Fibroblast of villous mesenchyme (primary cell): ENCODE measurements around the gene CLIC3. TPM values are rescaled to one million over a fixed set of nuclear protein-coding genes. Genes with fewer than 3 reads are reported as not detected.

Experiments used
- DNase-seq: peaks from one replicate; pipeline ENCODE4 v3.0.0-alpha.2; 2010; ENCODE audit warnings: low read depth
- H3K4me3 ChIP-seq: 2 replicates; pipeline ENCODE4 v1.5.1; 2011; ENCODE audit warnings: low read depth, mild to moderate bottlenecking, low read length
- total RNA-seq: library from RNA; depleted of rRNA; stranded (reverse); fragments of >200 nt; gene quantifications from 2 replicates; pipeline ENCODE4 v1.2.3, GENCODE V29; 2012
- TF ChIP-seq, protein P1 (sequence below): IDR thresholded peaks from 2 replicates; pipeline ENCODE4 v1.5.1; 2012; ENCODE audit warnings: low read depth, mild to moderate bottlenecking, low read length; ENCODE audit not compliant: insufficient read depth

Gene CLIC3
- total RNA-seq, 1 donor = 43.2 TPM

- H3K4me3 ChIP-seq = no peak overlapping the region
- no peak for DNase-seq
- TF ChIP-seq, protein P1, sequence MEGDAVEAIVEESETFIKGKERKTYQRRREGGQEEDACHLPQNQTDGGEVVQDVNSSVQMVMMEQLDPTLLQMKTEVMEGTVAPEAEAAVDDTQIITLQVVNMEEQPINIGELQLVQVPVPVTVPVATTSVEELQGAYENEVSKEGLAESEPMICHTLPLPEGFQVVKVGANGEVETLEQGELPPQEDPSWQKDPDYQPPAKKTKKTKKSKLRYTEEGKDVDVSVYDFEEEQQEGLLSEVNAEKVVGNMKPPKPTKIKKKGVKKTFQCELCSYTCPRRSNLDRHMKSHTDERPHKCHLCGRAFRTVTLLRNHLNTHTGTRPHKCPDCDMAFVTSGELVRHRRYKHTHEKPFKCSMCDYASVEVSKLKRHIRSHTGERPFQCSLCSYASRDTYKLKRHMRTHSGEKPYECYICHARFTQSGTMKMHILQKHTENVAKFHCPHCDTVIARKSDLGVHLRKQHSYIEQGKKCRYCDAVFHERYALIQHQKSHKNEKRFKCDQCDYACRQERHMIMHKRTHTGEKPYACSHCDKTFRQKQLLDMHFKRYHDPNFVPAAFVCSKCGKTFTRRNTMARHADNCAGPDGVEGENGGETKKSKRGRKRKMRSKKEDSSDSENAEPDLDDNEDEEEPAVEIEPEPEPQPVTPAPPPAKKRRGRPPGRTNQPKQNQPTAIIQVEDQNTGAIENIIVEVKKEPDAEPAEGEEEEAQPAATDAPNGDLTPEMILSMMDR = no peak
These were observed 34.5 kb upstream of the CLIC3 start for GRCh38 chr9:137030538-137031527.

GRCh38 chr9:137030006-137030405 is 33.6 kb upstream of the CLIC3 start:
- no peak for DNase-seq
- TF ChIP-seq, protein P1 = no peak
- H3K4me3 ChIP-seq = no peak overlapping the region

GRCh38 chr9:137029058-137029936 is 32.9 kb upstream of the CLIC3 start:
- TF ChIP-seq, protein P1 = peak; percentile 93
- DNase-seq = peak; percentile 61
- peak overlapping the region; percentile 65 for H3K4me3 ChIP-seq

DNA sequence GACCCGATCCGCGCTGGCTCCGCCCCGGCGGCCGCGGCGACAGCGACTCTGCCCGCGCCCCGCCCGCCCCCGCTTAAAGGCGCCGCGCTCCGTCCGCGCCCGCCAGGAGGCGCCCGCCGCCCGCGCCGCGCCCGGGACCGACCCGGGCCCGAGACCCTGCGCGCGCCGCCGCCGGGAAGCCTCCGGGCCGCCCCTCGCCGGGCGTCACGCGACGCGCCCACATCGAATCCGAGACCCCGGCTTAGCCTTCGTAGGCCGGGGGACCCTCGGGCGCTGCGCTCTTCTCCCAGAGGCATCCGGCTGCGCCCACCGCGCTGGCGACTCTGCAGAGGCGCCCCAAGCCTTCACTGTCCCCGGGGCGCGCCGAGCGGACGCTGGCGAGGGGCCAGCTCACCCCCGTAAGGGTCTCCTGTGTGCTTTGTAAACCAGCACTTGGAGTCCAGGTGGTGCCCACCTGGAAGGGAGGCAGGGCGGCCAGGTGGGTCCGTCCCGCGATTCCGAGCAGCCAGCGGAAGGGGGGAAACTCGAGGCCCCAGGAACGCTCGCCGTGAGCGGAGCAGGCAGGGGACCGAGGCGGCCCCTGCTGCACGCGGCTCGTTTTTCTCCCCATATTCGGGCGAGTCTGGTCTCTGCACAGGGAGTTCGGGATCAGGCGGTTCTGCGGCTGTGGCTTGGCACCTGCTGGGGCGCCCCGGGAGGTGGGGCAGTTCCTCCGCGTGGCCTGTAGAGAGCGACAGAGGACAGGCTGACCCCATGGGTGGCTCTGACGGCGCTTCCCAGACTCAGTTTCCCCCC is 32.1 kb upstream of the CLIC3 start:
- peak; percentile 40 for DNase-seq
- peak overlapping the region; percentile 65 for H3K4me3 ChIP-seq
- TF ChIP-seq, protein P1 = peak; percentile 36

GRCh38 chr9:137027369-137028262 is 31.2 kb upstream of the CLIC3 start, which contains the start of gene ABCA2:
TSS of gene ABCA2 (minus strand) at chr9:137028237. CDS start at chr9:137028140, 97 bp downstream.
- DNase-seq = no peak
- peak within 1 kb of the TSS; percentile 65 for H3K4me3 ChIP-seq
- TF ChIP-seq, protein P1 = no peak
